K562 (cell line): ENCODE measurements around the gene SIGLEC11. TPM values are rescaled to one million over a fixed set of nuclear protein-coding genes. Genes with fewer than 3 reads are reported as not detected.

Source experiments
- CHD2 ChIP-seq: IDR thresholded peaks from 2 replicates; pipeline ENCODE4 v1.6.1; 2011; ENCODE audit warnings: low read depth, low read length
- ELF2 ChIP-seq: fragments of 250-450 bp; sonication (Bioruptor Pico); IDR thresholded peaks from 2 replicates; pipeline ENCODE4 v1.5.0; 2021; ENCODE audit warnings: mild to moderate bottlenecking
- EWSR1 ChIP-seq: fragments of 450-650 bp; IDR thresholded peaks from 2 replicates; pipeline ENCODE4 v1.6.1; 2018; ENCODE audit warnings: borderline replicate concordance, mild to moderate bottlenecking, low read depth, moderate library complexity; ENCODE audit not compliant: partially characterized antibody
- FOSL1 ChIP-seq: fragments of 200-800 bp; sonication (Bioruptor generic); conservative IDR thresholded peaks from 2 replicates; pipeline ENCODE4 v1.6.1; 2016; ENCODE audit warnings: missing genetic modification characterization, missing compliant biosample characterization
- GABPB1 ChIP-seq: sonication (generic); formaldehyde crosslinking; IDR thresholded peaks from 2 replicates; pipeline ENCODE4 v1.8.0; 2022; ENCODE audit warnings: mild to moderate bottlenecking, missing genetic modification reagents
- IRF2 ChIP-seq: sonication (generic); formaldehyde crosslinking; IDR thresholded peaks from 2 replicates; pipeline ENCODE4 v1.8.1; 2022; ENCODE audit warnings: mild to moderate bottlenecking, missing genetic modification reagents
- KLF16 ChIP-seq: IDR thresholded peaks from 2 replicates; pipeline ENCODE4 v1.6.1; 2016; ENCODE audit warnings: antibody characterized with exemption
- NONO ChIP-seq, 2 experiments: fragments of 200-400 bp in 1 of 2; fragments of 450-650 bp in 1 of 2; formaldehyde crosslinking in 1 of 2; IDR thresholded peaks; 2 replicates each; pipeline ENCODE4 v1.6.1; 2017; ENCODE audit warnings: low read depth in 2 of 2, mild to moderate bottlenecking in 2 of 2, moderate library complexity in 2 of 2, low read length in 1 of 2
- RFX5 ChIP-seq: IDR thresholded peaks from 2 replicates; pipeline ENCODE4 v1.6.1; 2011; ENCODE audit warnings: low read depth, mild to moderate bottlenecking, improper control_type of control experiment, low read length
- SMAD1 ChIP-seq: fragments of 150-350 bp; IDR thresholded peaks from 2 replicates; pipeline ENCODE4 v1.6.1; 2014; ENCODE audit warnings: low read length, low read depth; ENCODE audit not compliant: partially characterized antibody
- SMAD2 ChIP-seq: fragments of 150-350 bp; IDR thresholded peaks from 2 replicates; pipeline ENCODE4 v1.6.1; 2014; ENCODE audit warnings: low read depth, mild to moderate bottlenecking, low read length
- TAF9B ChIP-seq: fragments of 450-650 bp; IDR thresholded peaks from 2 replicates; pipeline ENCODE4 v1.6.1; 2018; ENCODE audit warnings: mild to moderate bottlenecking; ENCODE audit not compliant: partially characterized antibody
- XRCC3 ChIP-seq: fragments of 450-650 bp; IDR thresholded peaks from 2 replicates; pipeline ENCODE4 v1.6.1; 2017; ENCODE audit warnings: mild to moderate bottlenecking, moderate library complexity
- ZNF165 ChIP-seq: fragments of 250-450 bp; sonication (Bioruptor Pico); IDR thresholded peaks from 2 replicates; pipeline ENCODE4 v1.4.0; 2020; ENCODE audit warnings: borderline replicate concordance
- ZNF699 ChIP-seq: fragments of 250-450 bp; sonication (Bioruptor Pico); IDR thresholded peaks from 2 replicates; pipeline ENCODE4 v1.8.0; 2021; ENCODE audit warnings: mild to moderate bottlenecking, moderate library complexity; ENCODE audit not compliant: insufficient replicate concordance
- polyA plus RNA-seq, 8 experiments: library from polyadenylated mRNA; depleted of rRNA in 4 of 8; stranded (reverse) in 5 of 8; unstranded in 3 of 8; fragments of >200 nt; fragmentation: Nextera tagmentation in 2 of 8; fragmentation: Illumina TruSeq in 1 of 8; extraction: Ambion mirVana in 2 of 8; extraction: Trizol in 1 of 8; gene quantifications; 2 replicates each; pipeline versions ENCODE4 v1.2.1 to v1.2.3, GENCODE V29; 2011 to 2014; ENCODE audit warnings: inconsistent platforms in 1 of 8, missing spikeins in 1 of 8
- total RNA-seq, 7 experiments: library from RNA; depleted of rRNA in 6 of 7; stranded (reverse); fragments of >200 nt in 6 of 7; fragmentation: Illumina TruSeq in 2 of 7; extraction: Trizol in 2 of 7; gene quantifications; 2 replicates each; pipeline versions ENCODE4 v1.2.1 to v1.2.3, GENCODE V29; 2011 to 2021; ENCODE audit warnings: low replicate concordance in 1 of 7
- TF ChIP-seq, protein P1 (sequence below): sonication (generic); formaldehyde crosslinking; IDR thresholded peaks from 2 replicates; pipeline ENCODE4 v1.8.1; 2023; ENCODE audit warnings: mild to moderate bottlenecking, missing genetic modification reagents
- TF ChIP-seq, protein P2 (sequence below): fragments of 250-450 bp; sonication (Bioruptor Pico); IDR thresholded peaks from 2 replicates; pipeline ENCODE4 v1.5.0; 2021; ENCODE audit warnings: mild to moderate bottlenecking, borderline replicate concordance
- TF ChIP-seq, protein P3 (sequence below): sonication (generic); formaldehyde crosslinking; IDR thresholded peaks from 2 replicates; pipeline ENCODE4 v1.8.0; 2022; ENCODE audit warnings: missing genetic modification reagents, mild to moderate bottlenecking, borderline replicate concordance

The SIGLEC11 gene
- total and polyA plus RNA-seq, 9 of the 15 experiments (the other 6 are each of a cell fraction or from before 2014, with no cell fraction given) = not detected

DNA sequence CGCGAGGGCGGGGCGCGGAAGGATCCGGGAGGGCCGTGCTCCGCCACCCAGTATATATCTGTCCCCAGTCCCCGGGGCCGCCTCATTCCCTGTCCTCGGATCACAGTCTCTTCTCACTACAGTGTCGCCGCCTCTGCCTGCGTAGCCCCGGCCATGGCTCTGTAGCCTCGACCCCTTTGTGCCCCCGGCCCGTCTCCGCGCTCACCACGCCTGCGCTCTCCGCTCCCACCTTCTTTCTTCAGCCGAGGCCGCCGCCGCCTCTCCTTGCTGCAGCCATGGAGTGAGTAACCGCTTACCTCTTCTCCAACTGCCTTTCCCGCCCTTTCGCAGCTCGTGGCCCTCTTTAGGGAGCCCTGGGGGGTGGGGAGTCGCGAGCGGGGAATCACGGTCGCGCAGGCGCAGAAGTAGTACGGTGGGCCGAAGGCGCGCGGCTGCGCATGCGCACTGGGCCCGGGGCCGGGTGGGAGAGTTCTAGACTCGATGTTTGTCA lies 31.8 kb downstream of the SIGLEC11 start, which contains the start of the genes ATF5 and NUP62 (continued):
- TF ChIP-seq FOSL1 (no peak; the same call in 1 of the 2 replicates), GABPB1 (CRISPR knock-in tag) (peak; percentile 53; the same call in 1 of the 2 replicates), CHD2 (peak; percentile 40; the same call in 1 of the 2 replicates), RFX5 (no peak), TAF9B (peak; percentile 84), KLF16 (no peak), NONO (IDR thresholded peaks at IDR 0.05; ENCODE audit: low read depth in 2 of 2, low read length in 1 of 2) (peak; percentile 19 to 86; a peak in 2 of 4 replicates), IRF2 (peak; percentile 65; the same call in 1 of the 2 replicates), SMAD2 (no peak), XRCC3 (no peak), ZNF165 (no peak), ELF2 (CRISPR knock-in tag) (0 out of 2 replicates have a peak, but pooled peaks have one; percentile 35), ZNF699 (no peak), EWSR1 (no peak), SMAD1 (peak; percentile 94)
- TF ChIP-seq, protein P1, sequence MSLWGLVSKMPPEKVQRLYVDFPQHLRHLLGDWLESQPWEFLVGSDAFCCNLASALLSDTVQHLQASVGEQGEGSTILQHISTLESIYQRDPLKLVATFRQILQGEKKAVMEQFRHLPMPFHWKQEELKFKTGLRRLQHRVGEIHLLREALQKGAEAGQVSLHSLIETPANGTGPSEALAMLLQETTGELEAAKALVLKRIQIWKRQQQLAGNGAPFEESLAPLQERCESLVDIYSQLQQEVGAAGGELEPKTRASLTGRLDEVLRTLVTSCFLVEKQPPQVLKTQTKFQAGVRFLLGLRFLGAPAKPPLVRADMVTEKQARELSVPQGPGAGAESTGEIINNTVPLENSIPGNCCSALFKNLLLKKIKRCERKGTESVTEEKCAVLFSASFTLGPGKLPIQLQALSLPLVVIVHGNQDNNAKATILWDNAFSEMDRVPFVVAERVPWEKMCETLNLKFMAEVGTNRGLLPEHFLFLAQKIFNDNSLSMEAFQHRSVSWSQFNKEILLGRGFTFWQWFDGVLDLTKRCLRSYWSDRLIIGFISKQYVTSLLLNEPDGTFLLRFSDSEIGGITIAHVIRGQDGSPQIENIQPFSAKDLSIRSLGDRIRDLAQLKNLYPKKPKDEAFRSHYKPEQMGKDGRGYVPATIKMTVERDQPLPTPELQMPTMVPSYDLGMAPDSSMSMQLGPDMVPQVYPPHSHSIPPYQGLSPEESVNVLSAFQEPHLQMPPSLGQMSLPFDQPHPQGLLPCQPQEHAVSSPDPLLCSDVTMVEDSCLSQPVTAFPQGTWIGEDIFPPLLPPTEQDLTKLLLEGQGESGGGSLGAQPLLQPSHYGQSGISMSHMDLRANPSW = peak; percentile 79; the same call in 1 of the 2 replicates
- TF ChIP-seq, protein P2, sequence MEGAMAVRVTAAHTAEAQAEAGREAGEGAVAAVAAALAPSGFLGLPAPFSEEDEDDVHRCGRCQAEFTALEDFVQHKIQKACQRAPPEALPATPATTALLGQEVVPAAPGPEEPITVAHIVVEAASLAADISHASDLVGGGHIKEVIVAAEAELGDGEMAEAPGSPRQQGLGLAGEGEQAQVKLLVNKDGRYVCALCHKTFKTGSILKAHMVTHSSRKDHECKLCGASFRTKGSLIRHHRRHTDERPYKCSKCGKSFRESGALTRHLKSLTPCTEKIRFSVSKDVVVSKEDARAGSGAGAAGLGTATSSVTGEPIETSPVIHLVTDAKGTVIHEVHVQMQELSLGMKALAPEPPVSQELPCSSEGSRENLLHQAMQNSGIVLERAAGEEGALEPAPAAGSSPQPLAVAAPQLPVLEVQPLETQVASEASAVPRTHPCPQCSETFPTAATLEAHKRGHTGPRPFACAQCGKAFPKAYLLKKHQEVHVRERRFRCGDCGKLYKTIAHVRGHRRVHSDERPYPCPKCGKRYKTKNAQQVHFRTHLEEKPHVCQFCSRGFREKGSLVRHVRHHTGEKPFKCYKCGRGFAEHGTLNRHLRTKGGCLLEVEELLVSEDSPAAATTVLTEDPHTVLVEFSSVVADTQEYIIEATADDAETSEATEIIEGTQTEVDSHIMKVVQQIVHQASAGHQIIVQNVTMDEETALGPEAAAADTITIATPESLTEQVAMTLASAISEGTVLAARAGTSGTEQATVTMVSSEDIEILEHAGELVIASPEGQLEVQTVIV (CRISPR knock-in tag) = 0 out of 2 replicates have a peak, but pooled peaks have one; percentile 53
- TF ChIP-seq, protein P3, sequence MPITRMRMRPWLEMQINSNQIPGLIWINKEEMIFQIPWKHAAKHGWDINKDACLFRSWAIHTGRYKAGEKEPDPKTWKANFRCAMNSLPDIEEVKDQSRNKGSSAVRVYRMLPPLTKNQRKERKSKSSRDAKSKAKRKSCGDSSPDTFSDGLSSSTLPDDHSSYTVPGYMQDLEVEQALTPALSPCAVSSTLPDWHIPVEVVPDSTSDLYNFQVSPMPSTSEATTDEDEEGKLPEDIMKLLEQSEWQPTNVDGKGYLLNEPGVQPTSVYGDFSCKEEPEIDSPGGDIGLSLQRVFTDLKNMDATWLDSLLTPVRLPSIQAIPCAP (CRISPR knock-in tag) = no peak
